NCI-H345 treated with DMSO at 0.1 percent for 48 hours (cell line): ENCODE results near the gene RNASE13.

Experiments
- DNase-seq: peaks from one replicate; lab custom pipeline; 2025; ENCODE audit not compliant: unreplicated experiment; lab: John Stamatoyannopoulos, UW

RNASE13 gene

DNA sequence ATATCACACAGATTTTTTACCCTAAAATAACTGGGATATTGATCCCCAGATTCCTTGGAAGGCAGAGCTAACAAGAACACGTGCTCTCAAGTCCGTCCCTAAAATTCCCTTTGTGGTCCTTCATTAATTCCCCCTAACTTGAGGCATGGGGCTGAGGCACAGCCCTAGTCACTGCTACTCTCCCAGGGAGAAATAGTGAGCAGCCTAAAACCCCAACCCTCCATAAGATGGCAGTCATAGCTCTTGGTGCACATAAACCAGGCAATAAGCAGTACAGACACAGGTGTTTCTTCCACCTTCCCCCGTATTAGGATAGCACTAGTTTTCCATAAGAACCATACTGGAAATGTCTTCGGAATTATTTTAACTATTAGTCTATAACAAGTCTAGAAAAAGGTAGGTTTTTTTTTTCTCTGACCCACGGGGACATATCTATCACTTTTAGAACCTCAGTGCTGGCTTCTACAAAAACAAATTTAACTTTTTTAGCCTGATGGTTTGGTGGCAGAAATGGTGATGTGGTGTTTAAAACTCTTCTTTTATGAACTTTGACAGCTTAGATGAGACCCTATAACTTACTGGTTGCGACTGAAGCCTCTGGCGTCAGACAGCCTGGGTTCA is 32.4 kb upstream of the RNASE13 start:
- no peak for DNase-seq

DNA sequence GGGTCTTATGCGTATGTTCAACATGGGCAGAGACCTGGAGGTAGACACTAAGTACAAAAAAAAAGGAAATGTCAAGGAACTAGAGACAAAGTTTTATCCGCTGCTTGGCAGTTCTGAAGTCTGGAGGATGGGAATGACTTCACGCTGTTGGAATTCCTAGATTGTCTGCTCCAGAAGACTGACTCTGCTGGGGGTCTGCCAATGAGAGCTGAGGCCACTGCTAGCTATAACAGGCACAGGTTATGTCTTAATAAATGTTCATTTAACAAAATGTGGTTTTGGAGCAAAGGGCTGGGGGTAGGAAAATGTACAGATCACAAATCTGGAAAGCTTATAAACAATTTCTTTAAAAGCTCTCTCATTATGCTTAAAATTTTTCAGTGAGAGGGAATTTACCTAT is 28.9 kb upstream of the RNASE13 start:
- DNase-seq, result no peak

DNA sequence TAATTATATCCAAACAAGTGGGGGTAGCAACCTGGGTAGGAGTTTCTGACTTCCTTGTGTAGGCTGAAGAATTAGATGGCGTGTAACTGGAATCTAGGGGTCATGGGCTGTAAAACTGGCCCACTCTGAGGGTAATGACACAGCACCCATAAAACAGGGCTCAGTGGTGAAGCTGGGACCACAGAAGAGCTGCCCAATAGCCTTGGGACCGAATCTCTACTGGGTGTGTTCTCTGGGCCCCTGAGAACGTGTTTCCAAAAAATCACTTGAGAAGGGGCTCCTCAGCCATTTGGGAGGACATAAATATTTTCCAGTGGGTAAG is 26.7 kb upstream of the RNASE13 start:
- DNase-seq, result no peak

DNA sequence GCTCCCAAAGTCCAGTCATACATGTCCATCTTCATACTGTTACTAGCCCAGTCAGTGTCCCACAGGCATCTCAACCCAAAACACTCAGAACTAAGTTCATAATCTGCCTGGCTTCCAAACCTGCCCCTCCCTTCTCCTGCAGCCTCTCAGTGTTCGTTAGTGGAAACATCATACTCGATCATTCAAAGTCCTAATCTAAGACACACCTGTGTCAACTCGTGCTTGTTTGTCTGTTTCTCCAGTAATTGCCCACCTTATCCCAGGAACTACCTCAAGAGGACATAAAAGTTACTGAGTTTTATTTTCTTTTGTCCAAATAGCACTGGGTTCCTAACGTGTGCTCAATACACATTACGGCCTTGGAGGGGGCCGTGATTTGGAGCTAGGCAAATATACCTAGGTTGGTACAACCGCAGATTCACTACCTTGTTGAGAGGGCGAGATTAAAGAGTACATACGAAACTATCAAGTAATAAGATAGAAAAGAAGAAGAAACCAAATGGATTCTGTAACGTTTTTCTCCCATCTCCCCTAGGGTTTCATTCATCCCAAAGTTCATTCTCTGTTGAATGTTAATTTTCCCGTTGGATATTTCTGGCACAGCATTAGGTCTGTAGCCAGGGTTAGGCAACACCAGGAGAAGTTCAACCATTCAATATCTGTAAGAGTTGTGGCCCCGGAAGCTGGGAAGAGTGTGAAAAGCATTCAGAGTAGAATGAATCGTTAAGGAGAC is 26.2 kb upstream of the RNASE13 start:
- DNase-seq, result no peak

DNA sequence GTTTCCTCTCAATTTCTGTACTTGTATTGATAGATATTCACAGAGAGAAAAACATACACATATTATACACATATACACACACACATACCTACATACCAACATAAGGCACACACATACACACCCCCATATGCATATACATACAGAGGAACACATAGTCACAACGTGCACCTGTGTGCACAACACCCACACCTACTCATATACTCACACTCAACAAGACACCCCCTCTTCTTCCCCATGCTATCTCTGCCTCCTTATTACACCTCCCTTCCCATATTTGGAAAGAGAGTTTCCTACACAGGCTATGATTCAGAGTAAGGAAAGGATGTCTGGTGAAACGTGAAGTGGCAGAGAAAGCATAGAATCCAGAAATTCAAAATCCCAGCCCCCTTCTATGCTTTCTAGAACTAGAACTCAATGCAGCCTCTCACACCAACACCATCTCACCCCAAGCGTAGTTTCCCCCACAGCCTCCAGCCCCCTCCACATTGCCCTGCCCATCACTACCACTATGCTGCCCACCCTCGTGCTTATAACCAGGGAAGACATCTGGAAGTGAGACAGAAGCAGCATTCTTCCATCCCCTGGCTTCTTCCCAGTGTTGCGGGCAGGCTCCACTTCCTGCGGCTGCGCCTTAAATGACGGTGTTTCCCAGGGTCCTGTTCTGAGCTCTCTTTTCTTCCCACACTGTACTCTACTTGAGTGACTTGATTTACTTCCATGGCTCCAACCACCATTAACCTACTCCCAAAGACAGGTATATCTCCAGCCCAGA is 25.4 kb upstream of the RNASE13 start:
- DNase-seq, result no peak

DNA sequence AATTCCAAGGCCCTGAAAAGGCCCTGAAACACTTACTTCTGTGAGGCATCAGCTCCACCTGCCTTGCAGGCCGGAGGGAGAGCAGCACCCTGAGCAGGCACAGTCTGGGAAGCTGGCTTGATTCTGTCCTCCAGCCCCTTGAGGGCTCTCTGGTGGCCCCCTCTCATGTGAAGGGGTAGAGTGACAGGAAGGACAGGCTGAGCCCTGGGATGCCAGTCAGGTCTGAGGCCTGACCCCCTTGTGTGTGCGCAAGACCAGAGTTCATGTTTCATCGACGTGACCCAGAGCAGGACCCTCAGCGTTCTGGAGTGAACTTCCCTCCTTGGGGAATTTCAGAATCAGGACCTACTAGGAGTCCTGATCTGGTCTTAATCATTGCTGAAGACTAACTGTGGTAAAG is 24.3 kb upstream of the RNASE13 start:
- DNase-seq, result no peak

DNA sequence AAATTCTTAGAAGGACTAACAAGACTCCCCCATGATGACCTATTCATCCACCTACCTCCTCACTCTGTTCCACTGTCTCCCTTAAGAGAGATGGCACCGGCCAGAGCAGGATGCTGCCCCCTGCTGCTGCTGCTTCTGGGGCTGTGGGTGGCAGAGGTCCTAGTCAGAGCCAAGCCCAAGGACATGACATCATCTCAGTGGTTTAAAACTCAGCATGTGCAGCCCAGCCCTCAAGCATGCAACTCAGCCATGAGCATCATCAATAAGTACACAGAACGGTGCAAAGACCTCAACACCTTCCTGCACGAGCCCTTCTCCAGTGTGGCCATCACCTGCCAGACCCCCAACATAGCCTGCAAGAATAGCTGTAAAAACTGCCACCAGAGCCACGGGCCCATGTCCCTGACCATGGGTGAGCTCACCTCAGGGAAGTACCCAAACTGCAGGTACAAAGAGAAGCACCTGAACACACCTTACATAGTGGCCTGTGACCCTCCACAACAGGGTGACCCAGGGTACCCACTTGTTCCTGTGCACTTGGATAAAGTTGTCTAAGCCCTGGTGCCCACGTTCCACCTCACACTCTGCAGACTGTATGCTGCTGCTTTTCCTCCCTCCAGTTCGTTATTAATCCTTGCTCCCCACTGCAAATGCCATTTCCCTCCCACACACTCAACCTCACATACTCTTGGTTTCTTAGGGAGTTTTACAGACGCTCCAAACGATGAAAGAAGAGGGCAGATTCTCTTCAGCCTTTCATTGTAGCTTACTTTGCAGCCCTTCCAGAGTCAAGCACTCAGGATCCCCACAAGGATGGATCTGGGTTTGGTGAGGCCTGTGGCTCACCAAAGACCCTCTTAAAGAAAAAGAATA is 23.4 kb upstream of the RNASE13 start, which contains the start of gene RNASE8:
RNASE8 (plus strand) TSS at position 20 of the 873 bp plus-strand sequence; CDS start at position 91, 71 bp downstream.
- no peak for DNase-seq

DNA sequence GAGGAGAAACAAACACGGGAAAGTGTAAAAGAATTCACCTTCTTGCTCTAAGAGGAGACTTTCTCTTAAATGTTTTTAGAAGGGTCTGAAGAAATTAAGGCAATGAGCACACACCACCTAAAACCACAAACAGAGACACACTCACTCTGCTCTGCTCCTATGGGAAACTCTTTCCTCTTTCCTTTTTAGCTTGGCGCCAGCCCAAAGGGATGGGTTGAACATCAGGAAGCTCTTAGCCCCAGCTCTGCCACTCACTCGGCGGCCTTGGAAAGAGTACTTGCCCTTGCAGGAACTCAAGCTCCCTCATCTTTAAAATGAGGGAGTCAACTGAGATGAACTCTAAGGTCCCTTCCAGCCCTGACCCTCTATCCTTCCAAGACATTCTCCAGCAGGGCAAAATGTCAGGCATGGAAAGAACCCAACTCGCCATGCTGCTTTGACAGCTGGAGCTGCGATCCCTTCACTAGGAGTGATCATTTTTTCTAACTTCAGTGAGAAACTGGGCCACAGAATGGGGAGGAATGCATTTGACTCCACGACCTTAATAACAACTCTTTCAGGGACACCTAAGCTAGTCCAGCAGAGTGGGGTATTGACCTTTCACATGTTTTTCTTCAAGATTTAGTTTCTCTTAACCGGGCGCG is 22.0 kb upstream of the RNASE13 start:
- DNase-seq, result no peak

DNA sequence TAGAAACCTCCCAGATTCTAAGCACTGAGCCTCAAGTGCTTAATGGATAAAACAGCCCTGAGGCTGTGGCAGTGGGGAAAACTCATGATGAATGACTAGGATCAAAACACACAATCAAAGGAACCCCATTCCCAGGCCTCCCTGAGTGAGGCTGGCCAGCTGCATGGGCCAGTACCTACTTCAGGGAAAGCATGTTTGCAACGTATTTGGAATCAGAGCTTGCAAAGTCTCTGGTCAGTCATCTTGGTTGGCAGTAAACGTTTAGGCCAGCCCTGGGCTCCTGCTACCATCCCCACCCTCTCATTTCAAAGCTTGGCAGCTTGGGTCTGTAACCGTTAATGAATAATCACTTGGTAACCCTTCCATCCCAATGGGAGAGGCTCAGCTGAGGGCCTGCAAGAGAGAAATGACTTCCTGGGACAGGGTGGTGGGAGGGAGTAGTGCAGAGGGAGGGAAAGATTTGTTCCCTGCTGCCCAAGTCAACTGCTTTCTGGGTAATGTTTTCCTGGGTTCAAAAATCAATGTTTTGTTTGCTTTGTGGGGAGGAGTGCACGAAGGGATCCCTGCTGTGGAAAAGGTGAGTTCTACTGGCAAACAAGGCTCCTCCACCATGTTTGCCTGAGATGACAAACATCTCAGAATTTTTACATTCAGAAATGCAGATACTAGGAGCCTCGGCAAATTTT is 21.0 kb upstream of the RNASE13 start:
- no peak for DNase-seq

DNA sequence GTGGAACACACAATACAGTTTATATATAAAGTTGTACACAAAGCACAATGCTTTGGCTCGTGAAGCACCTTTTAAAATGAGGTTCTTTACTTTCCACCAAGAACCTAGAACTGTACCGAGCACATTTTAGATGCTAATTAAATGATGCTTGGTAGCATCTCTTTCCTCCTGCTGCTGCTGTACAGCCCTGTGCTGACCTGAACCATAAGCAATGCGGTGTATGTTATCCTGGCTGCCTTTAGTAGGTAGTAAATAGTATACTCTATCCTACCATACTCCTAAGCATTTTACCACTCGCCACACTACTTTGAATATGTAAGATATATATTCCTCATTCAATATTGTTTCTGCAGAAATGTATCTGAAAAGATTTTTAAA is 20.1 kb upstream of the RNASE13 start:
- no peak for DNase-seq

DNA sequence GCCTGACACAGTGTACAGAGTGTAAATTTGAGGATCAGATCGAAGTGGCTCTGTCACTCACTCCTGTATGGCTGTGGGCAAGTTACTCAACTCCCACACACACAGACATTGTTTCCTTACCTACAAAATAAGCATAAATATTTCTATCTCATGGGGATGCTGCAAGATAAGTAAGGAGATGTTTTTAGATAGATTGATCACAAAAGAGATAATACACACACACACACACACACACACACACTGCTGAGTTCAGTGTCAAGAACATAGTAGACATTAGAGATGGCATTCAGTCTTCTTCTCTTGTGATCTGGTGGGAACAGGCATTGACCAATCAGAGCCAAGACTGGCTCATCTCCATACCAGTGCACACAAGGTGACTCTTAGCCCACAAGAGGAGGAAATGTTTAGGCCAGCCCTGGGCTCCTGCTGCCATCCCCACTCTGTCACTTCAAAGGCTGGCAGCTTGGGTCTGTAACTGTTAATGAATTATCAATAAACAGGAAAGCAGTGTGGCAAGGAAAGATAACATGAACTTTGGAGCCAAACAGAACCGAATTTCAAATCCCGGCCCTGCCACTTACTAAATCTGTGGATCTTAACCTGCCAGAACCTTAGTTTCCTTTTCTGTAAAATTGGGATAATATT is 19.6 kb upstream of the RNASE13 start:
- DNase-seq, result no peak

DNA sequence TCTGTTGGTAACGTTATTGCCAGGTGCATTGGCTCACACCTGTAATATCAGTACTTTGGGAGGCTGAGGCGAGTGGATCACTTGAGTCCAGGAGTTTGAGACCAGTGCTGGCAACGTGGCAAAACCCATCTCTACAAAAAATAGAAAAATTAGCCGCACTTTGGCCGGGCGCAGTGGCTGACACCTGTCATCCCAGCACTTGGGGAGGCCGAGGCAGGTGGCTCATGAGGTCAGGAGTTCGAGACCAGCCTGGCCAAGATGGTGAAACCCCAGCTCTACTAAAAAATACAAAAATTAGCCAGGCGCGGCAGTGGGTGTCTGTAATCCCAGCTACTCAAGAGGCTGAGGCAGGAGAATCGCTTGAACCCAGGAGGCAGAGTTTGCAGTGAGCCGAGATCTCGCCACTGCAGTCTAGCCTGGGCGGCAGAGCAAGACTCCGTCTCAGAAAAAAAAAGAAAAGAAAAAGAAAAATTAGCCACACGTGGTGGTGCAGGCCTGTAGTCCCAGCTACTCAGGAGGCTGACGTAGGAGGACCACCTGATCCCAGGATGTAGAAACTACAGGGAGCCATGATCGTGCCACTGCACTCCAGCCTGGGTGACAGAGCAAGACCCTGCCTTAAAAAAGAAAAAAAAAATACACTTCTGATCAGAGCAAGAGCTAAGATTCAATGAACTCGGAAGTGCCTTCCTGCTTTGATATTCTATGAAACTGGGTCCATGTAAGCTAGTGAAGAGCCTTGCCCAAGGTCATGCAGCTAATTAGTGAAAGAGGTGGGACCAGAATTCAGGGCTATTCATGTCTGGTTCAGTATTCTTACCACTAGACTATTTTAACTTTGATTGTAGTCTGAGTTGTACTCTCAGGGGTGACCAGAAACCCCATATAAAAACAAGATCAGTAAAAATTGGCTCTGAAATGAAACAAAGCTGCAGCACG is 18.8 kb upstream of the RNASE13 start:
- DNase-seq, result no peak

DNA sequence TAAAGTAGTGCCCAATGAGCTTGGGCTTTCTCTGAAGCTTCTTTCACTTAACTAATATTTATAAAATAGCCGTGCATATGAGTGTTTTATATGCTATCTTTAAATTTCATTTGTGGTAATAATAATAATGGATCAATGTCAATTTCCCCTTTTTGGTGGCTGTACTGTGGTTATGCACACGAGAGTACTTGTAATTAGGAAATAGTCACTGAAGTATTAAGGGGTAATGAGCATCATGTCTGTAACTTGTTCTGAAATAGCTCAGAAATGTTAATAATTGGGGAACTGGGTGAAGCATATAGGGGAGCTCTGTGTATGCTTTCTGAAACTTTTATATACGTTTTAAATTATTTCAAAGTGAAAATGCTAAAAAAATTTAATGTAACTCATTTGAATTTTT is 16.0 kb upstream of the RNASE13 start:
- DNase-seq, result no peak

DNA sequence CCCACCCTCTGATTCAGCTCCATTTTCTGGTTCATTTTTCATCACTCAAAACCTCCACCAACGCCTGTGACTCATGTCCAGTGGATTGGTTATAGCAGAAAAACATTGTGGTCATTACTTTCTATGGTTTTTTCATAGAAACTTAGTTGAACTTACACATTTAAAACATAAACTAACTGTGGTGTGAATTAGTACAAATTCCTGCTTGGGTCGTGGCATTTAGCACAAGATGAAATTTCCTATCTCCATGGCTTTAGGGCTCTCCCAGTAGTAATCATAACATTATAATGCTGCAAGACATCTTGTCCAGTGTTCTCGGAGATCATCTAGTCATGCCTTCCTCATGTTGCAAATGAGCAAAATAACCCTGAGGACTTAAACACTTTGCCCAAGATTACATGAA is 14.7 kb upstream of the RNASE13 start:
- DNase-seq, result no peak

DNA sequence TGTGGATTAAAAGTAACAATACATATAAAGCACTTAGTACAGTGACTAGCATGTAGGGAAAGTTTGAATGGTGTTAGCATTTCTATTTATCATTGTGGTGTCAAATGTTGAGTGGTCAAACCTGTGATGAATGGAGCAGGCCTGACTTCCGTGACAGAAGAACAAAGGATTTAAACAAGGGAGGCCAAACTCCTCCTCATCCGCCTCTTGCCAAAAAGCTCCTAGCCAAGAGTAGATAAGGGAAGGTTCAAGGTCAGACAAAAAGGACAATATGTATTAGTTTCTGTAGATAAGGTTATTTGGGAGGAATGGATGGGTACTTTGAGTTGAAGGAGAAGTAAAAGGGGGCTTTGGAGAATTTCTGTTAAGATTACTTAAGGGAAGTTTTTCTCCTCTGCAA is 14.0 kb upstream of the RNASE13 start:
- no peak for DNase-seq

DNA sequence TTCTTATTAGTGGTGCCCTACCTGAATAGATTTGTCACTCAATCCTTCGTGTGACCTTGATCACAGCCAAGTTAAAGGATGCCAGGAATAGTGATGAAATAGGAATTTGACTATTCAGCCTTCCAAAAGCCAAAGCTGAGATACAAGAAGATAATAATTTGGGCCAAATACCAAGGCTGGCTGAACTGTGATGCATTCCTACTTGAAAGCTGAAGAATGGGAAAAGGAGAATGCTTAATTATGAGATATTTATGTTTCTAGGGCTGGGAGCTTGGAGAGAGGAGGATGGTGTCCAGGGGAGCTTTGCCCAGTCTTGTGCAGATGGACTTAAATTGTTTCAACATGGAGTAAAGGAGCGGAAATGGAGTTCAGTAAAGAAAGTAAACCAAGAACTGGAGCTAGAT is 12.8 kb upstream of the RNASE13 start:
- DNase-seq, result no peak

DNA sequence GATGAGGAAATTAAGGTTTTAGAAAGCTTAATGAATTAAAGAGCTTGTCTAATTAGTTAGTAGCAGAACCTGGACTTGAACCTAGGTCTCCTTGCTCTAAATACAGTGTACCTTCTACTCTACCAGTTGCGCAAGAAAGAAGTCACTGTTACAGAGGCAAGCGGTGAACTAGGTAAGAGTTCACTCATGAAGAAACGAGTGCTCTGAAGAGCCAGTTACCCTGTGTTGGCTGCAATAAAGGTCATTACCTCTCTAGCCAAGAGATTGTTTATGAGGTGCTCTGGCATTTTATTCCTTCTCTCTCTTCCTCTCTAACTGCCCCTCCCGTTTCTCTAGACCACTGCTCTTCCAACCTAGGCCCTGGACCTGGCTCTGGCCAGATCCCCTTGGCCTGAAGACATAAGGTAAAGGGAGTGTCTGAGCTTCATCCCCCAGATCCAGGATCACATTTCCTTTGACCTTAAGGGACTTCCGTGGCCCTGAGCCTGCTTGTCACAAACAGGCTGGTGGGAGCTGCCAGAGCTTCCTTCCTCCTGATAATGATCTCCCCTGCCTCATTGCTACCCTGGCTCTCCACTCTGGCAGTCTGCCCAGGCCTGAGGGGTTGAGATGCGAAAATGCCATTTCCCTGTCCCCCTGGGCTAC is 9.5 kb upstream of the RNASE13 start:
- DNase-seq, result no peak

DNA sequence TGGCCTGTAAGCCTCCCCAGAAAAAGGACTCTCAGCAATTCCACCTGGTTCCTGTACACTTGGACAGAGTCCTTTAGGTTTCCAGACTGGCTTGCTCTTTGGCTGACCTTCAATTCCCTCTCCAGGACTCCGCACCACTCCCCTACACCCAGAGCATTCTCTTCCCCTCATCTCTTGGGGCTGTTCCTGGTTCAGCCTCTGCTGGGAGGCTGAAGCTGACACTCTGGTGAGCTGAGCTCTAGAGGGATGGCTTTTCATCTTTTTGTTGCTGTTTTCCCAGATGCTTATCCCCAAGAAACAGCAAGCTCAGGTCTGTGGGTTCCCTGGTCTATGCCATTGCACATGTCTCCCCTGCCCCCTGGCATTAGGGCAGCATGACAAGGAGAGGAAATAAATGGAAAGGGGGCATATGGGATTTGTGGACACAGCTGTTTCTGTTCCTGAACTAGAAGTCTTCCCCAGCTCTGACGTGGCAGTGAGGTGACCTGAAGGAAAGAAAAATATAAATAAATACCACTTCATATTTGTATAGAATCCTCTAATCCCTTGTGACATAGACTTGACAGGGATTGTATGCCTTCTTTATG is 8.9 kb upstream of the RNASE13 start:
- DNase-seq, result no peak
